Measurements from ENCODE around the gene PIP4K2A. TPM values are rescaled to one million over a fixed set of nuclear protein-coding genes. Genes with fewer than 3 reads are reported as not detected.

PIP4K2A gene
- total and polyA plus RNA-seq, 10 donors: 30.1 to 168 (median 101) TPM

DNA sequence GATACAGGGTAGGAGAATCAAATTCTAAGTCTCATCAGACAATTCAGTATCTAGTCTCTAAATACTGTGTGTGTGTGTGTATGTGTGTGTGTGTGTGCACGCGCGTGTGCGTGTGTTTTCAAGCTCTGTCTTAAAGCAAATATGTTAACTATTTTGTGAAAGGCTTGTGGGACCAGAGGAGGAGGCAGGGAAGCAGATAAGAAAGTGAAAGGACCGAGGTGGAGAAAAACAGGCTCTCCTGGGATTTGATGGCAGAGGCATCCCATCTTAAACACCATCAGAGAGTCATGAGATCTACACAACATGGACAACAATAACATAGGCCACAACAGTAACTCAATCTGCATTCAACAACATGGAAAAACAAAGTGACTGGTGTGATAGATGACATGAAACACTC, 67.1 kb downstream of the PIP4K2A start:
- no peak for DNase-seq
- no peak overlapping the region for H3K4me3 ChIP-seq
- intact Hi-C loops (cut with DNase I; ENCODE audit: low total_unique reads): no loop called here
- no peaks in the 10 kb centered on the region for H3K27me3 ChIP-seq (replicated peaks in 1 of 7)
- TF ChIP-seq CTCF (IDR thresholded peaks at IDR 0.05 in 8 of 11, conservative IDR thresholded peaks at IDR 0.05 in 3 of 11) (no peak), POLR2A (IDR thresholded peaks at IDR 0.05) (no peak), POLR2AphosphoS5 (IDR thresholded peaks at IDR 0.05) (no peak)
- peak overlapping the region; percentile 42 to 85 (median 70) for H3K27ac ChIP-seq
- peaks cover 0 to 6% (median 0%) of the 10 kb centered on the region in 6 donors for H3K36me3 ChIP-seq
- peaks cover 63 to 100% (median 89%) of the 10 kb centered on the region in 6 donors for H3K4me1 ChIP-seq
- 62 to 79% (median 73%) methylated on average over 5 of the region's 5 CpGs for WGBS, 5 donors
- no peaks in the 10 kb centered on the region for H3K9me3 ChIP-seq

DNA sequence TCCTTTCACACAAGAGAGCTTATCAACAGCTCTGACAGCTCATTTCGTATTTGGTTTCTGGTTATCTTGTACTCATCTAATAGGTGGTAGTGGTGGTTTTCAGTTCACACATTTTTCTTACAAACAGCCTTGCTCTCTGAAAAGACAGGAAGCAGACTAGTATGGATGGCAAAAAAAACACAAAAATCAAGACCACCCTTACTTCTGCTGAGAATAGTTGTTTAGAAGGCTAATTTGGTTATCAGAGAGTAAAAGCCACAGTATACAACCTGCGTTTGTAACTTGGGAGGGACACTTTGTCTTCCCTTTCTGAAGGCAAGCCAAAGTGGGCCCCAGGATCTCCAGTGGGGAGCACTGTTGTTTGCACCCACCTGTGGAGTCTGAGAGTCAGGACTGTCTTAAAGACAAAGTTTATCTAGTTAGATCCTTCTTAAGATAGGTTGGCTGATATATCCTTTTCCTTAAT, 68.0 kb downstream of the PIP4K2A start:
- intact Hi-C loops (cut with DNase I; ENCODE audit: low total_unique reads): no loop called here
- Histone ChIP-seq H3K4me3 (no peak overlapping the region), H3K36me3 (peaks cover 0 to 13% (median 0%) of the 10 kb centered on the region in 6 donors), H3K4me1 (peaks cover 55 to 100% (median 85%) of the 10 kb centered on the region in 6 donors), H3K9me3 (no peaks in the 10 kb centered on the region), H3K27me3 (replicated peaks in 1 of 7) (no peaks in the 10 kb centered on the region), H3K27ac (peak overlapping the region; percentile 28 to 85 (median 70))
- WGBS, 5 donors: 18 to 37% (median 27%) methylated on average over 2 of the region's 2 CpGs
- TF ChIP-seq POLR2AphosphoS5 (IDR thresholded peaks at IDR 0.05) (peak in 1 of 3 donors; percentile 47), POLR2A (IDR thresholded peaks at IDR 0.05) (no peak)
- DNase-seq: no peak

DNA sequence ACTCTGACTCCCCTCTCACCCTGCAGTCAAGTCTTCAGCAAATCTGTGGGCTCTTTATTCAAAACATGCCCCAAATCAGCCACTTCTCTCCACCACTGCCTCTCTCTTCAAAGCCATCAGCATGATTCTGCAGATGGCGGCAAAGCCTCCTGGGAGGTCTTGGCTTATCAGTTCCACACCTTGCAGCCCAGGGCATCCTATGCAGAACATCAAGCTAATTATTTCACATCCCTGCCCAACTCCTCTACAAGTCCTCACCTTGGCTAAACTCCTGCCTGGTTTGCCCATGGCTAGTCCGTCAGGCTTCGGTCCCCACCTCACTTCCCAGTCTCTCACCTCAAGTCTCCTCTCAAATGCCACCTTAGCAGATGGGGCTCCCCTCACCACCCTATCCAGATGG, 70.2 kb downstream of the PIP4K2A start:
- intact Hi-C loops (cut with DNase I; ENCODE audit: low total_unique reads): no loop called here
- Histone ChIP-seq H3K27ac (peak overlapping the region; percentile 20 to 85 (median 70)), H3K36me3 (peaks cover 0 to 9% (median 0%) of the 10 kb centered on the region in 6 donors), H3K27me3 (replicated peaks in 1 of 7) (no peaks in the 10 kb centered on the region), H3K4me1 (peaks cover 37 to 99% (median 73%) of the 10 kb centered on the region in 6 donors), H3K4me3 (no peak overlapping the region), H3K9me3 (no peaks in the 10 kb centered on the region)
- DNase-seq: no peak
- no peak for TF ChIP-seq POLR2AphosphoS5 (IDR thresholded peaks at IDR 0.05)
- TF ChIP-seq CTCF (IDR thresholded peaks at IDR 0.05 in 8 of 11, conservative IDR thresholded peaks at IDR 0.05 in 3 of 11): no peak
- TF ChIP-seq POLR2A (IDR thresholded peaks at IDR 0.05): no peak
- WGBS, 5 donors: 79 to 100% (median 93%) methylated on average over 3 of the region's 3 CpGs

GRCh38 chr10:22643775-22644174, 70.6 kb downstream of the PIP4K2A start:
- no peak for TF ChIP-seq POLR2A (IDR thresholded peaks at IDR 0.05)
- TF ChIP-seq CTCF (IDR thresholded peaks at IDR 0.05 in 8 of 11, conservative IDR thresholded peaks at IDR 0.05 in 3 of 11): no peak
- peak in 1 of 3 donors; percentile 21 for TF ChIP-seq POLR2AphosphoS5 (IDR thresholded peaks at IDR 0.05)
- Histone ChIP-seq H3K27me3 (replicated peaks in 1 of 7) (no peaks in the 10 kb centered on the region), H3K27ac (peak overlapping the region in 7 of 8 donors; percentile 7 to 85 (median 72)), H3K4me1 (peaks cover 33 to 99% (median 71%) of the 10 kb centered on the region in 6 donors), H3K36me3 (peaks cover 0 to 9% (median 0%) of the 10 kb centered on the region in 6 donors), H3K4me3 (no peak overlapping the region), H3K9me3 (no peaks in the 10 kb centered on the region)
- intact Hi-C loops (cut with DNase I; ENCODE audit: low total_unique reads): no loop called here
- 63 to 85% (median 75%) methylated on average over 4 of the region's 4 CpGs for WGBS, 5 donors
- DNase-seq: no peak

Measured in spleen (tissue), 11 donors.